Measurements from ENCODE around the gene ACSM6.

DNA sequence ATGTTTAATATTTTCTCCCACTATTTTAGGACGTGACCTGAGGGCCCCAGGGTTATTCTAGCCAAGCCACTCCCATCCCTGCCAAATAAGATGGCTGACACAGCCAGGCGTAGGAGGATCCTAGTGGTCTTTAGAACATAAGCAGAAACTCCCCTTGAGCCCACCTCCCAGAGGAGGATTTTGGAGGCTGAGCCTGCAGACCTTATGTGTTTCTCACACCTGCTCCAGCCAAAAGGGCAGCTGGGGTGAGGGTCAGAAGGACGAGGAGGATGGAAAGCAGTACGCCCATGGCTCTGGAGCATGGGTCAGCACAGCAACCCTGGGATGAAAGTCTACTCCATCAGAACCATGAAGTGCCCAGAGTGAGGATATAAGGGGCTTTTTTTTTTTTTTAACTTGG lies 56.8 kb downstream of the ACSM6 start:
- TF ChIP-seq EZH2 (IDR thresholded peaks at IDR 0.05; ENCODE audit: borderline replicate concordance, low read length) = no peak
- no peak for TF ChIP-seq CTCF (IDR thresholded peaks at IDR 0.05; ENCODE audit: low read length)
